Neural progenitor cell (in vitro differentiated cells): ENCODE measurements around the gene FCSK.

Source experiments
- CTCF ChIP-seq: fragments of 200-600 bp; sonication (generic); IDR thresholded peaks from 2 replicates; pipeline ENCODE4 v1.5.1; 2017; ENCODE audit warnings: antibody characterized with exemption, mild to moderate bottlenecking
- EZH2 ChIP-seq: fragments of 200-600 bp; sonication (generic); IDR thresholded peaks from 2 replicates; pipeline ENCODE4 v1.6.1; 2017; ENCODE audit warnings: antibody characterized with exemption, mild to moderate bottlenecking, moderate library complexity
- EZH2phosphoT487 ChIP-seq: fragments of 200-600 bp; sonication (generic); IDR thresholded peaks from 2 replicates; pipeline ENCODE4 v1.6.1; 2017; ENCODE audit warnings: antibody characterized with exemption

DNA sequence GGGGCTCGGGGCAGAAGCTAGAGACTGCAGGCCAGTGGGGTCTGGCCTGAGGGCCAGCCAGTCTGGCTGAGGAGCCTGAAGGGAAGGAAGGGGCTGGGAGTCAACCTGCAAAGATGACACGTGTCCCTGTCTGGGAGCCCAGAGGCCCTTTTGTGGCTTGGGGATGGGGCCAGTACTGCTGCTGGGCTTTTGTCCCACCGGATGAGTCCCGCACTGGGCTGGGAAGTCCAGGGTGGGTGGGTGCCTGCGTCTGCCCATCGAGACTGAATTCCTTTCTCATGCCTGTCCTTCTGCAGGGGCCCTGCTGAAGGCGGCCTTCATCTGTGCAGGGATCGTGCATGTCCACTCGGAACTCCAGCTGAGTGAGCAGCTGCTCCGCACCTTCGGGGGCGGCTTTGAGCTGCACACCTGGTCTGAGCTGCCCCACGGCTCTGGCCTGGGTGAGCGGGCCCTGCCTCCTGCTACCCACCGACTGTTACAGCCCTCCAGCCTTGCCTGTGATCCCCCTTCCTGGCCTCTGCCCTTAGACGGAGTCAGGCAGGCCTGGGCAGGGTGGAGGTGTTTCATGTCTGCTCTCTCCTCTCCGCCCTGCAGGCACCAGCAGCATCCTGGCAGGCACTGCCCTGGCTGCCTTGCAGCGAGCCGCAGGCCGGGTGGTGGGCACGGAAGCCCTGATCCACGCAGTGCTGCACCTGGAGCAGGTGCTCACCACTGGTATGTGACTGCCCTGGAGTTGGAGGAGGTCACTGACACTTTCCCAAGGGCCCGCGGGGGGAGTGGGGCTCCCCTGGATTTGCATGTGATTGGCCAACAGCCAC is 20.9 kb downstream of the FCSK start:
- TF ChIP-seq CTCF (no peak), EZH2phosphoT487 (no peak), EZH2 (no peak)
